CD14-positive monocyte (primary cell): ENCODE measurements around the gene TEX29. TPM values are rescaled to one million over a fixed set of nuclear protein-coding genes. Genes with fewer than 3 reads are reported as not detected.

Experiments
- DNase-seq, 3 donors: peaks; one replicate each; pipeline ENCODE4 v3.0.0-alpha.2; 2011 to 2022
- H2AFZ ChIP-seq: 2 replicates; pipeline ENCODE4 v1.6.0; 2012; ENCODE audit warnings: mild to moderate bottlenecking, low read depth, low read length, inconsistent platforms; ENCODE audit not compliant: insufficient read depth, poor library complexity, severe bottlenecking
- H3K27ac ChIP-seq, 2 donors: 1 replicate in 1 of 2; 2 replicates in 1 of 2; pipeline ENCODE4 v1.5.1; 2012 to 2013; ENCODE audit warnings: low read length in 2 of 2, control low read depth in 1 of 2, inconsistent platforms in 1 of 2, low read depth in 1 of 2, mild to moderate bottlenecking in 1 of 2
- H3K27me3 ChIP-seq, 2 donors: one replicate each; pipeline versions ENCODE4 v1.6.0 to v1.6.1; 2011 to 2013; ENCODE audit warnings: low read length in 2 of 2; ENCODE audit not compliant: control insufficient read depth in 2 of 2, insufficient read depth in 2 of 2
- H3K36me3 ChIP-seq, 2 donors: replicated peaks in 1 of 2; 1 replicate in 1 of 2; 2 replicates in 1 of 2; pipeline versions ENCODE4 v1.5.1 to v1.6.1; 2012 to 2013; ENCODE audit warnings: low read length in 2 of 2, control low read depth in 1 of 2, inconsistent platforms in 1 of 2, mild to moderate bottlenecking in 1 of 2; ENCODE audit not compliant: insufficient read depth in 2 of 2, control insufficient read depth in 1 of 2
- H3K4me1 ChIP-seq, 2 donors: 1 replicate in 1 of 2; 2 replicates in 1 of 2; pipeline versions ENCODE4 v1.5.1 to v1.6.1; 2012 to 2013; ENCODE audit warnings: low read length in 2 of 2, control low read depth in 1 of 2, inconsistent platforms in 1 of 2, mild to moderate bottlenecking in 1 of 2, moderate library complexity in 1 of 2; ENCODE audit not compliant: insufficient read depth in 2 of 2, control insufficient read depth in 1 of 2
- H3K4me2 ChIP-seq: replicated peaks from 2 replicates; pipeline ENCODE3; 2012; ENCODE audit warnings: low read length, moderate library complexity, mild to moderate bottlenecking; ENCODE audit not compliant: poor library complexity, severe bottlenecking; ENCODE audit errors: extremely low read depth
- H3K4me3 ChIP-seq, 3 experiments: fragments of 200-600 bp in 1 of 3; sonication (generic) in 1 of 3; replicated peaks in 1 of 3; 1 replicate in 2 of 3; 2 replicates in 1 of 3; pipeline ENCODE4 v1.5.1; 2011 to 2013; ENCODE audit warnings: low read length in 3 of 3, mild to moderate bottlenecking in 3 of 3, control low read depth in 2 of 3, low read depth in 2 of 3, inconsistent platforms in 1 of 3, moderate library complexity in 1 of 3
- H3K79me2 ChIP-seq: 2 replicates; pipeline ENCODE4 v1.6.0; 2012; ENCODE audit warnings: mild to moderate bottlenecking, control low read depth, inconsistent platforms, low read length, moderate library complexity; ENCODE audit not compliant: insufficient read depth
- H3K9ac ChIP-seq: 2 replicates; pipeline ENCODE4 v1.6.0; 2017; ENCODE audit warnings: low read length, mild to moderate bottlenecking; ENCODE audit not compliant: insufficient read depth, poor library complexity, severe bottlenecking
- H3K9me3 ChIP-seq, 2 donors: replicated peaks in 1 of 2; 1 replicate in 1 of 2; 2 replicates in 1 of 2; pipeline versions ENCODE4 v1.5.1 to v1.6.1; 2012 to 2013; ENCODE audit warnings: low read length in 2 of 2, control low read depth in 1 of 2; ENCODE audit not compliant: control insufficient read depth in 1 of 2, insufficient read depth in 1 of 2
- H4K20me1 ChIP-seq: 2 replicates; pipeline ENCODE4 v1.6.0; 2012; ENCODE audit warnings: mild to moderate bottlenecking, low read length, control low read depth, moderate library complexity; ENCODE audit not compliant: insufficient read depth
- H3K27ac Mint-ChIP-seq, 7 donors: one replicate each; pipeline ENCODE4 v1.8.0; 2020; ENCODE audit warnings: mild to moderate bottlenecking in 7 of 7, mixed read lengths in 7 of 7, moderate library complexity in 6 of 7, inconsistent platforms in 2 of 7
- H3K27me3 Mint-ChIP-seq, 3 donors: one replicate each; pipeline ENCODE4 v1.8.0; 2021 to 2022; ENCODE audit warnings: low read depth in 3 of 3, mild to moderate bottlenecking in 3 of 3, mixed read lengths in 3 of 3, moderate library complexity in 3 of 3, inconsistent platforms in 1 of 3
- H3K36me3 Mint-ChIP-seq, 2 donors: one replicate each; pipeline ENCODE4 v1.8.0; 2020; ENCODE audit warnings: mixed read lengths in 2 of 2, inconsistent platforms in 1 of 2, mild to moderate bottlenecking in 1 of 2
- H3K4me1 Mint-ChIP-seq: one replicate; pipeline ENCODE4 v1.8.0; 2020; ENCODE audit warnings: mild to moderate bottlenecking, mixed read lengths
- H3K4me3 Mint-ChIP-seq, 2 donors: one replicate each; pipeline ENCODE4 v1.8.0; 2020; ENCODE audit warnings: mild to moderate bottlenecking in 2 of 2, mixed read lengths in 2 of 2, moderate library complexity in 1 of 2
- H3K9me3 Mint-ChIP-seq, 7 donors: one replicate each; pipeline ENCODE4 v1.8.0; 2020 to 2022; ENCODE audit warnings: mixed read lengths in 7 of 7, mild to moderate bottlenecking in 6 of 7, moderate library complexity in 6 of 7, inconsistent platforms in 2 of 7
- CTCF ChIP-seq: fragments of 200-600 bp; IDR thresholded peaks from one replicate; pipeline ENCODE4 v1.8.0; 2022; ENCODE audit warnings: antibody characterized with exemption, mild to moderate bottlenecking
- WGBS: methylation state at CpG from one replicate; pipeline ENCODE4 v1.1.5; 2013; ENCODE audit warnings: missing lambda C conversion rate; ENCODE audit not compliant: insufficient coverage; 5-methylcytosine and 5-hydroxymethylcytosine counted together
- intact Hi-C, 2 donors: fragments of 100-400 bp; cut with micrococcal nuclease; formaldehyde crosslinking; loops; one replicate each; pipeline versions ENCODE4 v1.15.0 to v1.15.1; 2023
- polyA minus RNA-seq: library from RNA; depleted of rRNA, polyadenylated mRNA; stranded (reverse); fragments of >200 nt; gene quantifications from 2 replicates; pipeline ENCODE4 v1.2.3, GENCODE V29; 2012
- polyA plus RNA-seq, 3 donors: library from polyadenylated mRNA; depleted of rRNA in 1 of 3; unstranded in 2 of 3; stranded (reverse) in 1 of 3; fragments of 300-500 nt in 2 of 3; fragments of >200 nt in 1 of 3; fragmentation: Illumina TruSeq in 2 of 3; gene quantifications; 1 replicate in 2 of 3; 2 replicates in 1 of 3; pipeline ENCODE4 v1.2.3, GENCODE V29; 2012 to 2021
- total RNA-seq, 12 experiments: library from RNA in 1 of 12; stranded (reverse) in 1 of 12; fragments of 120-200 nt in 1 of 12; gene quantifications; one replicate each; pipeline ENCODE4 v1.2.4 and lab custom pipeline; 2013 to 2026; ENCODE audit warnings: mixed read lengths in 6 of 12, inconsistent platforms in 1 of 12

Gene TEX29
- total RNA-seq (2013) = 0.21 TPM
- polyA plus RNA-seq = under 1 TPM in 2 of 3 donors, not detected in 1; 0.27 to 0.29 TPM
- not detected in 2 replicates for polyA minus RNA-seq
- total RNA-seq (lab: John Stamatoyannopoulos, UW) = 0 to 1.1 (median 0.75) reads per million in 11 experiments

GRCh38 chr13:111319998-111320911 lies at the start of gene TEX29:
TEX29 (plus strand) TSS chr13:111320642; CDS start chr13:111320891, 249 bp downstream.
- intact Hi-C loops = no loop called here
- Histone ChIP-seq H3K4me3 (no peak within 1 kb of the TSS), H3K4me2 (no peak within 1 kb of the TSS), H3K79me2 (no peaks in the 10 kb centered on the region), H3K27me3 (no peaks in the 10 kb centered on the region), H2AFZ (no peak within 1 kb of the TSS), H3K9ac (no peak within 1 kb of the TSS), H3K4me1 (no peaks in the 10 kb centered on the region), H4K20me1 (no peaks in the 10 kb centered on the region), H3K27ac (no peak within 1 kb of the TSS), H3K9me3 (no peaks in the 10 kb centered on the region), H3K36me3 (no peaks in the 10 kb centered on the region)
- Mint-ChIP-seq H3K4me3 (no peak within 1 kb of the TSS), H3K27ac (peak within 1 kb of the TSS in 1 of 7 donors; percentile 50), H3K36me3 (peaks cover 2 to 7% of the 10 kb centered on the region in 2 donors), H3K4me1 (no peaks in the 10 kb centered on the region), H3K9me3 (peaks cover 0 to 5% (median 2%) of the 10 kb centered on the region in 7 donors), H3K27me3 (peaks cover 0 to 7% (median 2%) of the 10 kb centered on the region in 3 donors)
- no peak for DNase-seq
- WGBS = 90% methylated on average over 28 of the region's 35 CpGs
- no peak for TF ChIP-seq CTCF

- H3K4me3 ChIP-seq = no peak overlapping the region
- H3K36me3 Mint-ChIP-seq = peaks cover 84 to 90% of the 10 kb centered on the region in 2 donors
- H3K9ac ChIP-seq = no peak overlapping the region
- WGBS = 98% methylated on average over 6 of the region's 20 CpGs
- no peak overlapping the region for H3K4me2 ChIP-seq
- peaks cover 61 to 95% of the 10 kb centered on the region in 2 donors for H3K36me3 ChIP-seq
- H3K9me3 ChIP-seq = no peaks in the 10 kb centered on the region
- no peaks in the 10 kb centered on the region for H3K9me3 Mint-ChIP-seq
- no peak overlapping the region for H3K4me3 Mint-ChIP-seq
- no peaks in the 10 kb centered on the region for H3K27me3 ChIP-seq
- no peaks in the 10 kb centered on the region for H3K4me1 Mint-ChIP-seq
- no peak for TF ChIP-seq CTCF
- H2AFZ ChIP-seq = no peak overlapping the region
- no peaks in the 10 kb centered on the region for H3K27me3 Mint-ChIP-seq
- no peak for DNase-seq
- peak overlapping the region in 1 of 7 donors; percentile 30 for H3K27ac Mint-ChIP-seq
- no peaks in the 10 kb centered on the region for H3K79me2 ChIP-seq
- peaks cover 7% of the 10 kb centered on the region for H4K20me1 ChIP-seq
- H3K4me1 ChIP-seq = no peaks in the 10 kb centered on the region
- intact Hi-C loops = no loop called here
- no peak overlapping the region for H3K27ac ChIP-seq
Measured at GRCh38 chr13:111270765-111271698, 49.4 kb upstream of the TEX29 start.
